H54 (cell line): Measurements from ENCODE around the gene OR8B4.
"Not testable (repeated sequence)": the region's sequence is repeated elsewhere in the genome, so short reads cannot be mapped to it uniquely, and the experiment has no call there.

Experiments used
- DNase-seq: peaks from one replicate; pipeline ENCODE4 v3.0.0; 2011; ENCODE audit warnings: low spot score, mixed read lengths; ENCODE audit not compliant: insufficient read length
- FAIRE-seq: peaks from 3 replicates; lab custom pipeline; 2011; peaks lifted over from hg19 to GRCh38; lab: Jason Lieb, UNC
- POLR2A ChIP-seq: IDR thresholded peaks from 2 replicates; pipeline ENCODE4 v1.6.1; 2011; ENCODE audit warnings: low read depth, mild to moderate bottlenecking, low read length

OR8B4 gene

GRCh38 chr11:124424384-124424921 is at the start of gene OR8B4:
OR8B4 (minus strand) TSS chr11:124424871; CDS start chr11:124424871, 0 bp downstream.
- FAIRE-seq: no peak
- no peak for DNase-seq

GRCh38 chr11:124474079-124474478 is 49.4 kb upstream of the OR8B4 start:
- FAIRE-seq: no peak
- no peak for TF ChIP-seq POLR2A
- no peak for DNase-seq

More at GRCh38 chr11:124424384-124424921, at the start of gene OR8B4:
- no peak for TF ChIP-seq POLR2A

- DNase-seq (no peak), FAIRE-seq (no peak)
- TF ChIP-seq POLR2A: no peak
Measured at GRCh38 chr11:124473476-124473875, 48.8 kb upstream of the OR8B4 start.

- FAIRE-seq (no peak), DNase-seq (no peak)
- no peak for TF ChIP-seq POLR2A
Measured at GRCh38 chr11:124470561-124471227, 46.0 kb upstream of the OR8B4 start.

GRCh38 chr11:124467381-124467927 is 42.8 kb upstream of the OR8B4 start:
- no peak for FAIRE-seq
- DNase-seq: no peak
- TF ChIP-seq POLR2A: no peak

- DNase-seq: no peak
- TF ChIP-seq POLR2A: no peak
- FAIRE-seq: no peak
Measured at GRCh38 chr11:124465368-124465767, 40.7 kb upstream of the OR8B4 start.

- FAIRE-seq (no peak), DNase-seq (no peak)
- TF ChIP-seq POLR2A: no peak
Measured at GRCh38 chr11:124463990-124464389, 39.3 kb upstream of the OR8B4 start.

- DNase-seq (no peak), FAIRE-seq (no peak)
- no peak for TF ChIP-seq POLR2A
Measured at GRCh38 chr11:124463324-124463723, 38.7 kb upstream of the OR8B4 start.

GRCh38 chr11:124460459-124460858 is 35.8 kb upstream of the OR8B4 start:
- no peak for FAIRE-seq
- TF ChIP-seq POLR2A: no peak

GRCh38 chr11:124459379-124459778 is 34.7 kb upstream of the OR8B4 start:
- FAIRE-seq, DNase-seq: not testable (repeated sequence)

More at GRCh38 chr11:124460459-124460858, 35.8 kb upstream of the OR8B4 start:
- DNase-seq: no peak

- FAIRE-seq: no peak
- TF ChIP-seq POLR2A: no peak
- DNase-seq: no peak
Measured at GRCh38 chr11:124454552-124454951, 29.9 kb upstream of the OR8B4 start.

GRCh38 chr11:124446916-124447315 is 22.2 kb upstream of the OR8B4 start:
- DNase-seq (no peak), FAIRE-seq (no peak)
- no peak for TF ChIP-seq POLR2A

GRCh38 chr11:124445646-124446150 is 21.0 kb upstream of the OR8B4 start, which contains the start of gene OR8B8:
OR8B8 (minus strand) TSS chr11:124445696; CDS start chr11:124441085, 4,611 bp downstream.
- FAIRE-seq (no peak), DNase-seq (no peak)
- TF ChIP-seq POLR2A: no peak

- TF ChIP-seq POLR2A: no peak
- no peak for FAIRE-seq
Measured at GRCh38 chr11:124442847-124443246, 18.2 kb upstream of the OR8B4 start.

More at GRCh38 chr11:124442847-124443246, 18.2 kb upstream of the OR8B4 start:
- no peak for DNase-seq
